HCT116 (cell line): ENCODE measurements around the gene BBS12. TPM values are rescaled to one million over a fixed set of nuclear protein-coding genes. Genes with fewer than 3 reads are reported as not detected.

Experiments
- ATAC-seq: fragments of 200-7000 bp; cut with Tn5 transposase; 2 replicates; pipeline ENCODE4 v1.9.1; 2020; ENCODE audit warnings: mild to moderate bottlenecking, moderate library complexity
- BruUV-seq: library from RNA; stranded (reverse); fragments of 400-500 nt; replicated peaks from 2 replicates; lab custom pipeline; 2021; lab: Mats Ljungman, UMichigan
- CTCF ChIA-PET: fragments of 300-600 bp; sonication (Branson Sonifier 250); formaldehyde crosslinking; loops from one replicate; lab custom pipeline; 2021; ENCODE audit warnings: antibody characterized with exemption; lab: Charles Lee
- POLR2A ChIA-PET: fragments of 300-600, 350-600 bp; sonication (Branson Sonifier 250); formaldehyde crosslinking; loops from one replicate; lab custom pipeline; 2021; ENCODE audit warnings: antibody characterized with exemption; lab: Charles Lee
- RAD21 ChIA-PET, 2 experiments: fragments of 300-600 bp; sonication (Branson Sonifier 250); formaldehyde crosslinking; loops; one replicate each; lab custom pipeline; 2023; ENCODE audit warnings: low total read pairs in 2 of 2; ENCODE audit not compliant: uncharacterized antibody in 2 of 2, unreplicated experiment in 2 of 2, low non-redundant PET in 1 of 2; lab: Charles Lee
- DNase-seq: peaks from one replicate; pipeline ENCODE4 v3.0.0-alpha.2; 2010; ENCODE audit warnings: low read depth, low spot score
- H2AFZ ChIP-seq: fragments of 200-600 bp; shearing (Covaris generic), sonication (generic); 2 replicates; pipeline ENCODE4 v1.6.1; 2017; ENCODE audit warnings: low read depth, mixed run types, mixed read lengths, antibody characterized with exemption, low read length; ENCODE audit not compliant: poor library complexity, severe bottlenecking
- H3K27ac ChIP-seq: 2 replicates; pipeline ENCODE4 v1.5.1; 2012; ENCODE audit warnings: low read depth, low read length
- H3K27me3 ChIP-seq: fragments of 200-600 bp; sonication (generic); 2 replicates; pipeline ENCODE4 v1.6.1; 2016; ENCODE audit warnings: mixed run types, low read length, mixed read lengths; ENCODE audit not compliant: insufficient read depth
- H3K36me3 ChIP-seq, 2 experiments: fragments of 200-500 bp in 1 of 2; fragments of 200-600 bp in 1 of 2; sonication (Bioruptor generic) in 1 of 2; sonication (generic) in 1 of 2; 2 replicates each; pipeline versions ENCODE4 v1.5.1 to v1.6.1; 2014 to 2016; ENCODE audit warnings: low read length in 2 of 2, inconsistent platforms in 1 of 2, mixed read lengths in 1 of 2, mixed run types in 1 of 2; ENCODE audit not compliant: insufficient read depth in 2 of 2, control insufficient read depth in 1 of 2
- H3K4me1 ChIP-seq, 2 experiments: fragments of 200-600 bp in 1 of 2; sonication (generic) in 1 of 2; 2 replicates each; pipeline versions ENCODE4 v1.5.1 to v1.6.1; 2012 to 2017; ENCODE audit warnings: low read length in 2 of 2, inconsistent platforms in 1 of 2, mild to moderate bottlenecking in 1 of 2, mixed read lengths in 1 of 2, mixed run types in 1 of 2, moderate library complexity in 1 of 2; ENCODE audit not compliant: insufficient read depth in 2 of 2, control insufficient read depth in 1 of 2
- H3K4me2 ChIP-seq: fragments of 200-600 bp; sonication (generic); 2 replicates; pipeline ENCODE4 v1.6.1; 2017; ENCODE audit warnings: mixed run types, low read length, mixed read lengths
- H3K4me3 ChIP-seq, 2 experiments: fragments of 200-600 bp in 1 of 2; sonication (generic) in 1 of 2; replicated peaks in 1 of 2; 2 replicates each; pipeline ENCODE4 v1.5.1; 2011 to 2016; ENCODE audit warnings: low read length in 2 of 2, control low read depth in 1 of 2, low read depth in 1 of 2, mild to moderate bottlenecking in 1 of 2, mixed read lengths in 1 of 2, mixed run types in 1 of 2
- H3K79me2 ChIP-seq: fragments of 200-600 bp; sonication (generic); 2 replicates; pipeline ENCODE4 v1.6.1; 2017; ENCODE audit warnings: mild to moderate bottlenecking, mixed run types, low read length, moderate library complexity, mixed read lengths; ENCODE audit not compliant: insufficient read depth
- H3K9ac ChIP-seq: fragments of 200-600 bp; sonication (generic); 2 replicates; pipeline ENCODE4 v1.6.1; 2016; ENCODE audit warnings: low read length, mixed read lengths
- H3K9me2 ChIP-seq: fragments of 200-600 bp; sonication (generic), shearing (Covaris generic); 2 replicates; pipeline ENCODE4 v1.6.1; 2017; ENCODE audit warnings: mixed run types, mild to moderate bottlenecking, moderate library complexity; ENCODE audit not compliant: insufficient read depth
- H3K9me3 ChIP-seq, 2 experiments: fragments of 200-500 bp in 1 of 2; fragments of 200-600 bp in 1 of 2; sonication (Bioruptor generic) in 1 of 2; sonication (generic) in 1 of 2; 2 replicates each; pipeline ENCODE4 v1.6.1; 2014 to 2017; ENCODE audit warnings: low read length in 2 of 2, mixed read lengths in 2 of 2, inconsistent platforms in 1 of 2, low read depth in 1 of 2, mild to moderate bottlenecking in 1 of 2, mixed run types in 1 of 2, moderate library complexity in 1 of 2; ENCODE audit not compliant: control insufficient read depth in 1 of 2, insufficient read depth in 1 of 2
- H4K20me1 ChIP-seq: fragments of 200-600 bp; sonication (generic), shearing (Covaris generic); 2 replicates; pipeline ENCODE4 v1.6.1; 2017; ENCODE audit warnings: mixed run types, mild to moderate bottlenecking, moderate library complexity; ENCODE audit not compliant: insufficient read depth
- CEBPB ChIP-seq: IDR thresholded peaks from 2 replicates; pipeline ENCODE4 v1.6.1; 2012; ENCODE audit warnings: low read depth
- EGR1 ChIP-seq: IDR thresholded peaks from 2 replicates; pipeline ENCODE4 v1.6.1; 2012; ENCODE audit warnings: low read depth
- ELF1 ChIP-seq: IDR thresholded peaks from 2 replicates; pipeline ENCODE4 v1.6.1; 2012; ENCODE audit warnings: low read depth, borderline replicate concordance
- EZH2 ChIP-seq: fragments of 200-600 bp; sonication (generic); IDR thresholded peaks from 2 replicates; pipeline ENCODE4 v1.6.1; 2017; ENCODE audit warnings: antibody characterized with exemption, mixed run types
- FOSL1 ChIP-seq: IDR thresholded peaks from 2 replicates; pipeline ENCODE4 v1.6.1; 2012; ENCODE audit warnings: low read depth
- JUND ChIP-seq: IDR thresholded peaks from 2 replicates; pipeline ENCODE4 v1.6.1; 2012
- POLR2A ChIP-seq: IDR thresholded peaks from 2 replicates; pipeline ENCODE4 v1.7.0; 2011; ENCODE audit warnings: borderline replicate concordance; ENCODE audit not compliant: insufficient read depth, insufficient read length; ENCODE audit errors: extremely low read depth
- POLR2AphosphoS5 ChIP-seq: IDR thresholded peaks from 2 replicates; pipeline ENCODE4 v1.6.1; 2011; ENCODE audit warnings: mild to moderate bottlenecking, low read depth, low read length, moderate library complexity
- RAD21 ChIP-seq: IDR thresholded peaks from 2 replicates; pipeline ENCODE4 v1.6.1; 2012; ENCODE audit warnings: low read depth, mild to moderate bottlenecking
- REST ChIP-seq: IDR thresholded peaks from 2 replicates; pipeline ENCODE4 v1.6.1; 2012; ENCODE audit warnings: low read depth
- SIN3A ChIP-seq: IDR thresholded peaks from 2 replicates; pipeline ENCODE4 v1.6.1; 2012; ENCODE audit warnings: low read depth
- SP1 ChIP-seq: IDR thresholded peaks from 2 replicates; pipeline ENCODE4 v1.6.1; 2012; ENCODE audit warnings: low read depth
- SRF ChIP-seq: IDR thresholded peaks from 2 replicates; pipeline ENCODE4 v1.6.1; 2012; ENCODE audit warnings: low read depth
- YY1 ChIP-seq: IDR thresholded peaks from 2 replicates; pipeline ENCODE4 v1.6.1; 2011; ENCODE audit warnings: low read length, low read depth, moderate library complexity, mild to moderate bottlenecking; ENCODE audit not compliant: insufficient replicate concordance; ENCODE audit errors: extremely low read depth
- ZFX ChIP-seq: fragments of 450-650 bp; IDR thresholded peaks from 2 replicates; pipeline ENCODE4 v1.6.1; 2017
- ZNF274 ChIP-seq: fragments of 200-500 bp; sonication (Bioruptor generic); IDR thresholded peaks from 2 replicates; pipeline ENCODE4 v1.6.1; 2014; ENCODE audit warnings: mild to moderate bottlenecking, low read depth, low read length, inconsistent platforms
- intact Hi-C: fragments of 100-400 bp; cut with micrococcal nuclease; formaldehyde crosslinking; loops from 2 replicates; pipeline ENCODE4 v1.10.0; 2022
- total RNA-seq: library from RNA; stranded (reverse); gene quantifications from one replicate; pipeline ENCODE4 v1.2.1, GENCODE V29; 2021; ENCODE audit not compliant: unreplicated experiment
- TF ChIP-seq, protein P1 (sequence below), 3 experiments: fragments of 200-600 bp in 1 of 3; sonication (generic) in 1 of 3; IDR thresholded peaks in 2 of 3; conservative IDR thresholded peaks in 1 of 3; 2 replicates each; pipeline ENCODE4 v1.5.1; 2012 to 2017; ENCODE audit warnings: low read depth in 2 of 3, low read length in 2 of 3, antibody characterized with exemption in 1 of 3, borderline replicate concordance in 1 of 3, control low read depth in 1 of 3, mild to moderate bottlenecking in 1 of 3, mixed read lengths in 1 of 3, mixed run types in 1 of 3, moderate library complexity in 1 of 3; ENCODE audit not compliant: insufficient read depth in 1 of 3
- TF ChIP-seq, protein P2 (sequence below): IDR thresholded peaks from 2 replicates; pipeline ENCODE4 v1.6.1; 2012
- TF ChIP-seq, protein P3 (sequence below): IDR thresholded peaks from 2 replicates; pipeline ENCODE4 v1.6.1; 2011; ENCODE audit warnings: mild to moderate bottlenecking, low read length, moderate library complexity; ENCODE audit not compliant: insufficient replicate concordance; ENCODE audit errors: extremely low read depth

Gene BBS12
- total RNA-seq, 1 experiment from 2014 or later, result 2.1 TPM

DNA sequence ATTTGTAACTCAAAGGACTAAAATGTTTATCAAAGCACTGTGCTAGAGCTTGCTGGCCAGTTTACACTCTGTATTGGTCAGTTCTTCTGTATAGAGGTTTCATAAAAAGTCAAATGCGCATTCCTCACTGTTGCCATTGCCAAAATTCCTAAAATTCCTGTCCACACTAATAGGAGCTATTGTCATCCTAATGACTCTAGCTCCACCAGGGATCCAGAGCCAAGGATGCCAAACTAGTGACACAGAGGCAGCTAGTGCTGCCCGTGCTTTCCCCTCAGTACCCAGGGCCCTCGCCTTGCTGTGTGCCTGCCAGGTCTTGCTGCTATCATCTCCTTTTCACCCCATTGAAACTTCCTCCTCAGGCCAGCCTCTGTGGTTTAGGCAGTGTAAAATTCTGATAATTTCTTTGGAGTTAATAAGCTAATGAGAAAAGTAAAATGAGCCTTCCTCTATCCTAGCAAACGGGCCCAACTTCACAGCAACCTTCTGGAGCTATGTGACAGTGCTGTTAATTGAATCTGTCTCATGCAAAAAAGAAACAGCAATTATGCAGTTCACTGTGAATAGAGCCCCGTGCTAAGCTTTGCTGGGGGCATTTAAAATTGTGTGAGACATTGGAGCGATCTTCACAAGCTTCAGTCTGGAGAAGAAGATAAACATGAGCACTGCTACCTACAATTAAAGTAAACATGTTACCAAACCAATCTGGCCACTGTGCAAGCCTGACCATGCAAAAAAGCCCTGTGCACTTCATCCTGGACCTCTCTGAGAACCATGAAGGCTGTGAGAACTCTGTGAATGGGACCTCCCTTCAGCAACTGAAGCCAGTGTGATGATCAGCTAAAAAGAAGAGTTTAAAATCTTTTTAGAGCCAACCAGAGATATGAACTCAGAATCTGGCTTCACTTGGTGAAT, 51.1 kb downstream of the BBS12 start:
- no peaks in the 10 kb centered on the region for H3K9me2 ChIP-seq
- H3K27me3 ChIP-seq, result no peaks in the 10 kb centered on the region
- ChIA-PET POLR2A (interaction anchor here (2.0 kb wide), 1 partner anchor 14 kb away, joined by 5 read pairs; no protein-coding TSS in a partner anchor), CTCF (no interaction called here), RAD21 (interaction anchor here in 1 of 2 experiments (0.7 kb wide), 1 partner anchor 105 kb away, joined by 3 read pairs; no protein-coding TSS in a partner anchor)
- ATAC-seq, result peak; percentile 95
- peaks cover 9 to 51% of the 10 kb centered on the region in 2 experiments for H3K4me1 ChIP-seq
- H2AFZ ChIP-seq, result peak overlapping the region; percentile 92
- H3K27ac ChIP-seq, result no peak overlapping the region
- no peaks in the 10 kb centered on the region for H4K20me1 ChIP-seq
- peak overlapping the region in 1 of 2 experiments; percentile 36; a peak in 2 of 4 replicates for H3K4me3 ChIP-seq
- no peaks in the 10 kb centered on the region for H3K36me3 ChIP-seq
- peak; percentile 54 for DNase-seq
- no peaks in the 10 kb centered on the region for H3K79me2 ChIP-seq
- no TSS peak for BruUV-seq
- intact Hi-C loops, result no loop called here
- peak overlapping the region; percentile 79 for H3K4me2 ChIP-seq
- H3K9ac ChIP-seq, result peak overlapping the region; percentile 36
- no peaks in the 10 kb centered on the region for H3K9me3 ChIP-seq
- TF ChIP-seq SP1 (peak; percentile 37; the same call in 1 of the 2 replicates), SIN3A (peak; percentile 43; the same call in 1 of the 2 replicates), RAD21 (no peak), ZFX (no peak), CEBPB (no peak), ELF1 (no peak), REST (no peak), EGR1 (no peak), ZNF274 (no peak), POLR2A (no peak), EZH2 (no peak), SRF (no peak), YY1 (no peak), POLR2AphosphoS5 (no peak), FOSL1 (peak; percentile 52), JUND (peak; percentile 52)
- TF ChIP-seq, protein P1, sequence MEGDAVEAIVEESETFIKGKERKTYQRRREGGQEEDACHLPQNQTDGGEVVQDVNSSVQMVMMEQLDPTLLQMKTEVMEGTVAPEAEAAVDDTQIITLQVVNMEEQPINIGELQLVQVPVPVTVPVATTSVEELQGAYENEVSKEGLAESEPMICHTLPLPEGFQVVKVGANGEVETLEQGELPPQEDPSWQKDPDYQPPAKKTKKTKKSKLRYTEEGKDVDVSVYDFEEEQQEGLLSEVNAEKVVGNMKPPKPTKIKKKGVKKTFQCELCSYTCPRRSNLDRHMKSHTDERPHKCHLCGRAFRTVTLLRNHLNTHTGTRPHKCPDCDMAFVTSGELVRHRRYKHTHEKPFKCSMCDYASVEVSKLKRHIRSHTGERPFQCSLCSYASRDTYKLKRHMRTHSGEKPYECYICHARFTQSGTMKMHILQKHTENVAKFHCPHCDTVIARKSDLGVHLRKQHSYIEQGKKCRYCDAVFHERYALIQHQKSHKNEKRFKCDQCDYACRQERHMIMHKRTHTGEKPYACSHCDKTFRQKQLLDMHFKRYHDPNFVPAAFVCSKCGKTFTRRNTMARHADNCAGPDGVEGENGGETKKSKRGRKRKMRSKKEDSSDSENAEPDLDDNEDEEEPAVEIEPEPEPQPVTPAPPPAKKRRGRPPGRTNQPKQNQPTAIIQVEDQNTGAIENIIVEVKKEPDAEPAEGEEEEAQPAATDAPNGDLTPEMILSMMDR (IDR thresholded peaks at IDR 0.05 in 2 of 3, conservative IDR thresholded peaks at IDR 0.05 in 1 of 3; ENCODE audit: borderline replicate concordance in 1 of 3, insufficient read depth in 1 of 3, low read depth in 2 of 3, low read length in 2 of 3), result no peak
- TF ChIP-seq, protein P2, sequence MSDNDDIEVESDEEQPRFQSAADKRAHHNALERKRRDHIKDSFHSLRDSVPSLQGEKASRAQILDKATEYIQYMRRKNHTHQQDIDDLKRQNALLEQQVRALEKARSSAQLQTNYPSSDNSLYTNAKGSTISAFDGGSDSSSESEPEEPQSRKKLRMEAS, result no peak
- TF ChIP-seq, protein P3, sequence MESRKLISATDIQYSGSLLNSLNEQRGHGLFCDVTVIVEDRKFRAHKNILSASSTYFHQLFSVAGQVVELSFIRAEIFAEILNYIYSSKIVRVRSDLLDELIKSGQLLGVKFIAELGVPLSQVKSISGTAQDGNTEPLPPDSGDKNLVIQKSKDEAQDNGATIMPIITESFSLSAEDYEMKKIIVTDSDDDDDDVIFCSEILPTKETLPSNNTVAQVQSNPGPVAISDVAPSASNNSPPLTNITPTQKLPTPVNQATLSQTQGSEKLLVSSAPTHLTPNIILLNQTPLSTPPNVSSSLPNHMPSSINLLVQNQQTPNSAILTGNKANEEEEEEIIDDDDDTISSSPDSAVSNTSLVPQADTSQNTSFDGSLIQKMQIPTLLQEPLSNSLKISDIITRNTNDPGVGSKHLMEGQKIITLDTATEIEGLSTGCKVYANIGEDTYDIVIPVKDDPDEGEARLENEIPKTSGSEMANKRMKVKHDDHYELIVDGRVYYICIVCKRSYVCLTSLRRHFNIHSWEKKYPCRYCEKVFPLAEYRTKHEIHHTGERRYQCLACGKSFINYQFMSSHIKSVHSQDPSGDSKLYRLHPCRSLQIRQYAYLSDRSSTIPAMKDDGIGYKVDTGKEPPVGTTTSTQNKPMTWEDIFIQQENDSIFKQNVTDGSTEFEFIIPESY, result no peak
